ENCODE results near the gene TNS1. TPM values are rescaled to one million over a fixed set of nuclear protein-coding genes. Genes with fewer than 3 reads are reported as not detected.

The TNS1 gene
- total and polyA plus RNA-seq, 7 experiments from 2014 or later, result 0.50 to 5.0 (median 0.81) TPM; not detected in 2

- ATAC-seq, result no peak
- intact Hi-C loops (cut with micrococcal nuclease), result no loop called here
- no peak overlapping the region for H3K27ac ChIP-seq (ENCODE audit: low read depth, low read length)
- no peak overlapping the region for H3K4me3 ChIP-seq (ENCODE audit: low read length)
- Mint-ChIP-seq H3K27ac (no peak overlapping the region), H3K4me1 (peaks cover 0 to 7% (median 0%) of the 10 kb centered on the region in 7 donors), H3K36me3 (no peaks in the 10 kb centered on the region), H3K9me3 (no peaks in the 10 kb centered on the region), H3K4me3 (no peak overlapping the region), H3K27me3 (peaks cover 0 to 27% (median 5%) of the 10 kb centered on the region in 5 donors)
- ChIA-PET CTCF (no interaction called here), POLR2A (no interaction called here)
- no peaks in the 10 kb centered on the region for H3K27me3 ChIP-seq (ENCODE audit: control insufficient read depth in 2 of 2, insufficient read depth in 2 of 2, low read length in 2 of 2)
- no peaks in the 10 kb centered on the region for H3K4me1 ChIP-seq (ENCODE audit: control insufficient read depth in 2 of 2, insufficient read depth in 2 of 2, low read length in 2 of 2)
- no peaks in the 10 kb centered on the region for H3K9me3 ChIP-seq (ENCODE audit: control insufficient read depth in 2 of 3, low read length in 3 of 3)
- no peaks in the 10 kb centered on the region for H3K36me3 ChIP-seq (ENCODE audit: control insufficient read depth in 2 of 3, insufficient read depth in 3 of 3, low read length in 3 of 3)
- DNase-seq, result no peak
Observed at GRCh38 chr2:218001629-218002028, 1.2 kb downstream of the TNS1 start.

- CTCF ChIA-PET, result no interaction called here
- no peaks in the 10 kb centered on the region for H3K36me3 Mint-ChIP-seq
- Histone ChIP-seq H3K27ac (ENCODE audit: low read depth, low read length) (no peak overlapping the region), H3K4me1 (ENCODE audit: control insufficient read depth in 2 of 2, insufficient read depth in 2 of 2, low read length in 2 of 2) (no peaks in the 10 kb centered on the region), H3K36me3 (ENCODE audit: control insufficient read depth in 2 of 3, insufficient read depth in 3 of 3, low read length in 3 of 3) (no peaks in the 10 kb centered on the region), H3K27me3 (ENCODE audit: control insufficient read depth in 2 of 2, insufficient read depth in 2 of 2, low read length in 2 of 2) (no peaks in the 10 kb centered on the region), H3K4me3 (ENCODE audit: low read length) (no peak overlapping the region), H3K9me3 (ENCODE audit: control insufficient read depth in 2 of 3, low read length in 3 of 3) (no peaks in the 10 kb centered on the region)
- H3K9me3 Mint-ChIP-seq, result no peaks in the 10 kb centered on the region
- POLR2A ChIA-PET, result interaction anchor here (0.6 kb wide), 1 partner anchor 1136 kb away, joined by 3 read pairs; no protein-coding TSS in a partner anchor
- intact Hi-C loops (cut with micrococcal nuclease), result no loop called here
- peaks cover 0 to 27% (median 5%) of the 10 kb centered on the region in 5 donors for H3K27me3 Mint-ChIP-seq
- DNase-seq (no peak), ATAC-seq (no peak)
- H3K4me1 Mint-ChIP-seq, result peaks cover 0 to 7% (median 0%) of the 10 kb centered on the region in 7 donors
- H3K4me3 Mint-ChIP-seq, result no peak overlapping the region
- no peak overlapping the region for H3K27ac Mint-ChIP-seq
Observed at GRCh38 chr2:218000136-218000535, 2.7 kb downstream of the TNS1 start.

- Histone ChIP-seq H3K9me3 (ENCODE audit: control insufficient read depth in 2 of 3, low read length in 3 of 3) (no peaks in the 10 kb centered on the region), H3K27me3 (ENCODE audit: control insufficient read depth in 2 of 2, insufficient read depth in 2 of 2, low read length in 2 of 2) (no peaks in the 10 kb centered on the region), H3K4me3 (ENCODE audit: low read length) (no peak overlapping the region), H3K27ac (ENCODE audit: low read depth, low read length) (no peak overlapping the region), H3K4me1 (ENCODE audit: control insufficient read depth in 2 of 2, insufficient read depth in 2 of 2, low read length in 2 of 2) (no peaks in the 10 kb centered on the region), H3K36me3 (ENCODE audit: control insufficient read depth in 2 of 3, insufficient read depth in 3 of 3, low read length in 3 of 3) (no peaks in the 10 kb centered on the region)
- Mint-ChIP-seq H3K27me3 (peaks cover 0 to 27% (median 5%) of the 10 kb centered on the region in 5 donors), H3K36me3 (no peaks in the 10 kb centered on the region), H3K27ac (no peak overlapping the region), H3K4me3 (no peak overlapping the region), H3K4me1 (peaks cover 0 to 7% (median 0%) of the 10 kb centered on the region in 7 donors), H3K9me3 (no peaks in the 10 kb centered on the region)
- intact Hi-C loops (cut with micrococcal nuclease), result no loop called here
- POLR2A ChIA-PET, result no interaction called here
- ATAC-seq, result no peak
- DNase-seq, result no peak
- CTCF ChIA-PET, result no interaction called here
Observed at GRCh38 chr2:217999595-217999959, 3.2 kb downstream of the TNS1 start.

- Mint-ChIP-seq H3K27ac (no peak overlapping the region), H3K4me1 (peaks cover 0 to 7% (median 0%) of the 10 kb centered on the region in 7 donors), H3K4me3 (no peak overlapping the region), H3K36me3 (no peaks in the 10 kb centered on the region), H3K27me3 (peaks cover 0 to 27% (median 4%) of the 10 kb centered on the region in 5 donors), H3K9me3 (no peaks in the 10 kb centered on the region)
- Histone ChIP-seq H3K27ac (ENCODE audit: low read depth, low read length) (no peak overlapping the region), H3K4me1 (ENCODE audit: control insufficient read depth in 2 of 2, insufficient read depth in 2 of 2, low read length in 2 of 2) (no peaks in the 10 kb centered on the region), H3K36me3 (ENCODE audit: control insufficient read depth in 2 of 3, insufficient read depth in 3 of 3, low read length in 3 of 3) (no peaks in the 10 kb centered on the region), H3K9me3 (ENCODE audit: control insufficient read depth in 2 of 3, low read length in 3 of 3) (no peaks in the 10 kb centered on the region), H3K27me3 (ENCODE audit: control insufficient read depth in 2 of 2, insufficient read depth in 2 of 2, low read length in 2 of 2) (no peaks in the 10 kb centered on the region), H3K4me3 (ENCODE audit: low read length) (no peak overlapping the region)
- ChIA-PET CTCF (no interaction called here), POLR2A (no interaction called here)
- no peak for ATAC-seq
- intact Hi-C loops (cut with micrococcal nuclease), result no loop called here
- DNase-seq, result no peak
Observed at GRCh38 chr2:217998926-217999594, 3.7 kb downstream of the TNS1 start.

GRCh38 chr2:217997510-217997909 is 5.3 kb downstream of the TNS1 start:
- DNase-seq, result no peak
- CTCF ChIA-PET, result no interaction called here

GRCh38 chr2:217996361-217996760 is 6.4 kb downstream of the TNS1 start:
- H3K4me3 ChIP-seq (ENCODE audit: low read length), result no peak overlapping the region
- H3K27ac ChIP-seq (ENCODE audit: low read depth, low read length), result no peak overlapping the region
- H3K36me3 ChIP-seq (ENCODE audit: control insufficient read depth in 2 of 3, insufficient read depth in 3 of 3, low read length in 3 of 3), result no peaks in the 10 kb centered on the region
- H3K27me3 Mint-ChIP-seq, result peaks cover 2 to 21% (median 8%) of the 10 kb centered on the region in 5 donors
- peak overlapping the region in 1 of 9 donors; percentile 30 for H3K27ac Mint-ChIP-seq
- H3K9me3 ChIP-seq (ENCODE audit: control insufficient read depth in 2 of 3, low read length in 3 of 3), result no peaks in the 10 kb centered on the region
- ATAC-seq, result no peak
- H3K4me1 ChIP-seq (ENCODE audit: control insufficient read depth in 2 of 2, insufficient read depth in 2 of 2, low read length in 2 of 2), result no peaks in the 10 kb centered on the region
- CTCF ChIA-PET, result interaction anchor here (0.6 to 1.2 kb wide), 2 partner anchors 12 to 37 kb away, joined by 3 to 4 read pairs; no protein-coding TSS in a partner anchor
- H3K4me1 Mint-ChIP-seq, result peaks cover 0 to 2% (median 0%) of the 10 kb centered on the region in 7 donors
- no peaks in the 10 kb centered on the region for H3K9me3 Mint-ChIP-seq
- no peak for DNase-seq
- no peaks in the 10 kb centered on the region for H3K36me3 Mint-ChIP-seq
- intact Hi-C loops (cut with micrococcal nuclease), result no loop called here
- H3K27me3 ChIP-seq (ENCODE audit: control insufficient read depth in 2 of 2, insufficient read depth in 2 of 2, low read length in 2 of 2), result no peaks in the 10 kb centered on the region
- POLR2A ChIA-PET, result no interaction called here
- no peak overlapping the region for H3K4me3 Mint-ChIP-seq

More at GRCh38 chr2:217997510-217997909, 5.3 kb downstream of the TNS1 start:
- H3K4me3 Mint-ChIP-seq, result no peak overlapping the region
- H3K4me1 Mint-ChIP-seq, result peaks cover 0 to 4% (median 0%) of the 10 kb centered on the region in 7 donors
- Histone ChIP-seq H3K9me3 (ENCODE audit: control insufficient read depth in 2 of 3, low read length in 3 of 3) (no peaks in the 10 kb centered on the region), H3K27me3 (ENCODE audit: control insufficient read depth in 2 of 2, insufficient read depth in 2 of 2, low read length in 2 of 2) (no peaks in the 10 kb centered on the region), H3K4me3 (ENCODE audit: low read length) (no peak overlapping the region), H3K4me1 (ENCODE audit: control insufficient read depth in 2 of 2, insufficient read depth in 2 of 2, low read length in 2 of 2) (no peaks in the 10 kb centered on the region), H3K27ac (ENCODE audit: low read depth, low read length) (no peak overlapping the region), H3K36me3 (ENCODE audit: control insufficient read depth in 2 of 3, insufficient read depth in 3 of 3, low read length in 3 of 3) (no peaks in the 10 kb centered on the region)
- ATAC-seq, result no peak
- H3K36me3 Mint-ChIP-seq, result no peaks in the 10 kb centered on the region
- peaks cover 4 to 26% (median 7%) of the 10 kb centered on the region in 5 donors for H3K27me3 Mint-ChIP-seq
- intact Hi-C loops (cut with micrococcal nuclease), result no loop called here
- H3K27ac Mint-ChIP-seq, result no peak overlapping the region
- H3K9me3 Mint-ChIP-seq, result no peaks in the 10 kb centered on the region
- POLR2A ChIA-PET, result no interaction called here

GRCh38 chr2:217995731-217996231 is 7.0 kb downstream of the TNS1 start:
- Mint-ChIP-seq H3K9me3 (no peaks in the 10 kb centered on the region), H3K4me1 (peaks cover 0 to 2% (median 0%) of the 10 kb centered on the region in 7 donors), H3K4me3 (no peak overlapping the region), H3K27ac (no peak overlapping the region), H3K27me3 (peaks cover 0 to 18% (median 8%) of the 10 kb centered on the region in 5 donors), H3K36me3 (no peaks in the 10 kb centered on the region)
- DNase-seq, result no peak
- H3K9me3 ChIP-seq (ENCODE audit: control insufficient read depth in 2 of 3, low read length in 3 of 3), result no peaks in the 10 kb centered on the region
- no peak overlapping the region for H3K27ac ChIP-seq (ENCODE audit: low read depth, low read length)
- no peak for ATAC-seq
- no peaks in the 10 kb centered on the region for H3K4me1 ChIP-seq (ENCODE audit: control insufficient read depth in 2 of 2, insufficient read depth in 2 of 2, low read length in 2 of 2)
- intact Hi-C loops (cut with micrococcal nuclease), result no loop called here
- no peak overlapping the region for H3K4me3 ChIP-seq (ENCODE audit: low read length)
- ChIA-PET CTCF (interaction anchor here (0.6 to 1.2 kb wide), 2 partner anchors 12 to 37 kb away, joined by 3 to 4 read pairs; no protein-coding TSS in a partner anchor), POLR2A (no interaction called here)
- H3K36me3 ChIP-seq (ENCODE audit: control insufficient read depth in 2 of 3, insufficient read depth in 3 of 3, low read length in 3 of 3), result no peaks in the 10 kb centered on the region
- H3K27me3 ChIP-seq (ENCODE audit: control insufficient read depth in 2 of 2, insufficient read depth in 2 of 2, low read length in 2 of 2), result no peaks in the 10 kb centered on the region
